Hepatocyte (in vitro differentiated cells): ENCODE measurements around the gene ARHGDIB.

Experiments
- CTCF ChIP-seq: fragments of 200-600 bp; sonication (generic); IDR thresholded peaks from 2 replicates; pipeline ENCODE4 v1.5.1; 2016; ENCODE audit warnings: antibody characterized with exemption, mild to moderate bottlenecking; ENCODE audit not compliant: poor library complexity
- EZH2 ChIP-seq: fragments of 200-600 bp; sonication (generic); IDR thresholded peaks from 2 replicates; pipeline ENCODE4 v1.6.1; 2016; ENCODE audit warnings: antibody characterized with exemption, mild to moderate bottlenecking, borderline replicate concordance
- EZH2phosphoT487 ChIP-seq: fragments of 200-600 bp; sonication (generic); IDR thresholded peaks from one replicate; pipeline ENCODE4 v1.6.1; 2018; ENCODE audit warnings: antibody characterized with exemption, mild to moderate bottlenecking, low read depth, moderate library complexity; ENCODE audit not compliant: unreplicated experiment, severe bottlenecking

DNA sequence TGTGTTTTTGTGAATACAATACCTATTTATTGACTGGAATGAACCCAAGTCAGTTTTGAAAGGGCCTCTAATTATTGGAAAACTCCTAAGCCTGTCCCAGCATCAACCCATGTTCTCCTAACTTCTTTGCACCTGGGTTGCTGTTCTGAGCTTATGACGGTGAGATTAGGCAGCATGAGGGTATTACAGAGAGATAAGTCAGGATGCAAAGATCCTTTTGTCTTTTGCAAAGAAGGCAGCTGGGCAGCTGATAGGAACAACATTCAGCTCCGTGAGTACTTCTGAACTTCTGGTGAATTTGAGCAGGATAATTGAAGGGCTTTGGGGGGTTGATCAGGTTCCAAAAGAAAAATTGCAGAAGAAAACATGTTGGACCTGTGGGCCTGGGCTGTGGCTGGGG, 11.4 kb upstream of the ARHGDIB start, which contains the start of gene PDE6H:
- TF ChIP-seq CTCF (no peak), EZH2phosphoT487 (no peak), EZH2 (no peak)
